Muscle of arm (tissue), 12 donors: ENCODE data around the gene FSTL1. TPM values are rescaled to one million over a fixed set of nuclear protein-coding genes. Genes with fewer than 3 reads are reported as not detected.
"Not testable (repeated sequence)": the region's sequence is repeated elsewhere in the genome, so short reads cannot be mapped to it uniquely, and the experiment has no call there.

Experiments
- DNase-seq: peaks from one replicate; pipeline ENCODE4 v3.0.0-alpha.2; 2013
- polyA plus RNA-seq, 12 donors: library from polyadenylated mRNA; unstranded; fragments of 120-200 nt; gene quantifications; one replicate each; pipeline ENCODE4 v1.2.1, GENCODE V29; 2013; ENCODE audit not compliant: insufficient read length in 12 of 12

The FSTL1 gene
- polyA plus RNA-seq, 12 donors: 227 to 1,478 (median 662) TPM

DNA sequence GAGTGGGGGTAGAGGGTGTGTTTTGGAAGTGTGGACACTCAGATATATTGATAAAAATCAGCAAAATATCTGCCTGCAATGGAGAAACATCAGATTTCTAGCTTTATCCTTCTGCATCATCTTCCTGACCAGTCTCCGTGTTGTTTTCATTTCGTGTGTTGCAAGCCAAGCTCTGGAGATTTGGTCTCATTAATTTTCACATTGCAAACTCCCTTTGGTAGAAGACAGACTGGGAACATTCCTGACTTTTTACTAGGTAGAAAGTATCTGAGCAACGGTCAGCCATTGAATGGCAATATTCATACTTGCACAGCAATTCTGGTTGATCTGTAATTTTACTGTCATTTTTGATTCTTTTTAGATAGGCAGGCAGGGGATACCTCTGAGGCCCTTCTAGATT is 30.4 kb downstream of the FSTL1 start:
- no peak for DNase-seq

DNA sequence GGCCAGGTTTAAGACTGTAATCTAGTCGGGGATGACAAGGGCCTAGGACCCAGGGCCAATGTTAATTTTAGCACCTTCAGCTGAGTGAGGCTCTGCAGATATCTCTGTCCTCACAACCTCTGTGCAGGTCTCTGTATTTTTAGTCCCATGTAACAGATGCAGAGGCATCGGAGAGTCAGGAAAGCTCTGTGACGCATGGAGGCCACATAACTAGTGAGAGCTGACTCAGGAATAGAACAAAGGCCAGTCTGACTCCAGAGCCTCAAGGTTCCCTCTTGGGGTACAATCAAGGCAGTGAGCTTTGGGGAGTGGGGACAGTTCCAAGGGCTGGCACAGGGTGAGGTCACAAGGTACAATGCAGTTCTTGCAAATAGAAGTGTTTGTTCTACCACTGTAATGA is 31.0 kb downstream of the FSTL1 start:
- no peak for DNase-seq

DNA sequence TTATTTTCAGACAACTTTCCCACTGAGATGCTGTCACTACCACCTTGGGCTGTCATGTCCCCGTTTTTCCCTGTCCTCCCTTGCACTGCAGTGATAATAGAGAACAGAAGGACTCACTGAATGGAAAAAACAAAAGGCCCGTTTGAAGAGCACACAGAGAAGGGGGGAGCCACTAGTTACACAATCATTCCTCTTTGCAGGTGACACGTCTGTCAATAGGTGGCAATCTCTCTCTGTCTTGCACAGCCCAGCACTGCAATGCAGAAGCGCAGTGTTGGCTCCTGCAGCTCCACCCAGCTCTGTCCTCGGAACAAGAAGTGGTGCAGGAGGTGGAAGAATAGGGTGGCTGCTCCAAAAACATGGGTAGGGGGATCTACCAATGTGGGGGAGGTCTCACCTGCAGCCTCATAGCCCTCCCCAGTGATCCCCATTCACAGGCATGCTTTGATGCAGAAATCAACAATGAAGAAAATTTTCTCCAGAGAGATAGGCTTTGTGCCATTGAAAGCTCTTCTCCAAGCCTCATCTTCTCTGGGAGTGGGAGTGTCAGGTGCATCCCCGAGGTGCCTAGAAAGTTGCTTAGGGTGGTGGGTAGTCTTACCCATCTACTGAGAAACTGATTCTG is 31.8 kb downstream of the FSTL1 start:
- DNase-seq: no peak

DNA sequence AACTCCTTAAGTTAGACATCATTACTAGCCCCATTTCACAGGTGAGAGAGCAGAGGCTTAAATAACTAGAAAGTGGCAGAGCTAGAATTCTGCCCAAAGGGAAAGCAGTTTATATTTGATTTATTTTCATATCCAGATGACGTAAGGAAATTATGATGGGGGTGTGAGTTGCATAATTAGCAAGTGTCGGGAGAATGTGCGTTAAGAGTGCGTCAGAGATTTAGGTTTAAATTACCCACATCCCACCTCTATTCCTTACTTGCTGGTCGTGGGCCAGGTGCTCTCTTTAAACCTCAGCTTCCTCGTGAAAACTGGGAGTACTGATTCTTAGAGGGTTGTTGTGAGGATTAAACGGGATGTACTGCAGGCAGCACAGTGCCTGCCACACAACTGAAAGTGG is 32.3 kb downstream of the FSTL1 start:
- DNase-seq: no peak

DNA sequence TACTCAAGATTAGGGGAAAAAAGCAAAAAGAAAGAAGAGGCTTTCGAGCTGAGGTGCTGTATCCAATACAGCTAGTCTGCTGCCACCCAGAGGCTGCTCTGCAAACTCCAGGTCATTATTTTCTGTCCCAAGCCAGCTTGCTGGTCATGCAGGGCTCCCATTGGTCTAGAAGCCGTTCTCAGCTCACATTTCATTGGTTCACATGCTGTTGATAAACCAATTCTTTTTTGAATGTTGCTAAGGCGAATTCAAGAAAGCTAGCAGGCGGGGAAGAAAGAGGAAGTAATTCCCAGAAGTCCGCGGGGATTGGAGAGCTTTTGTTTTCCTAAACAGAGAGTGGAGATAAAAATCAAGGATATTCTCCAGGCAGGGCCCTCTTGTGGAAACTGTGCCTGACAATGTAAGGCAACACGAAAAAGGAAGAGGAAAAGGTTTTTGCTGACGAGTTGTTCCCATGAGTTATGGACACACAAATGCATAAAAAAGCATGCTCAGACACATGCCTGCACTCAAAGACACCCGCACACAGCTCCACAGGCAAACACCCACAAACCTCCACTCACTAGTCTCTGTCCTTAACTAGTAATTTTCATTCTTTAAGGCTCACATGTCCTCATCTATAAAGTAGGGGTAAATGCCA is 33.4 kb downstream of the FSTL1 start:
- DNase-seq: peak; percentile 96

DNA sequence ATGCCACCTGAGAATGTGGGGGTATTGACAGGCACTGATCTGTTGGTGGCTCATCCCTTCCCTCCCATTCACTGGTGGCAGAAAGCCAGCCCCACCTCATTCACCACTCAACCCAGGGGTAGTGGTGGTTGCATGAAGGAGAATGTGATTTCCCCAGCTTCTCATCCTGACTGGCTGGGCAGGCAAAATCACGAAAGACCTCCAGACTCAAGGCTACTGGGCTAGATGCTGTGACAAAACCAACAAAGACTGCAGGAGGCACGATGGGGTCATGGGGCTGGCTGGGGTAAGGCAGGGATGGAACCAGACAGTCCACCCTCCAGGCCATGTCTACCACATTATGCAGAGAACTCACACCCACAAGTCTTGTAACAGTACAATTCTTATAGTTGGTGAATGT is 33.9 kb downstream of the FSTL1 start:
- no peak for DNase-seq

DNA sequence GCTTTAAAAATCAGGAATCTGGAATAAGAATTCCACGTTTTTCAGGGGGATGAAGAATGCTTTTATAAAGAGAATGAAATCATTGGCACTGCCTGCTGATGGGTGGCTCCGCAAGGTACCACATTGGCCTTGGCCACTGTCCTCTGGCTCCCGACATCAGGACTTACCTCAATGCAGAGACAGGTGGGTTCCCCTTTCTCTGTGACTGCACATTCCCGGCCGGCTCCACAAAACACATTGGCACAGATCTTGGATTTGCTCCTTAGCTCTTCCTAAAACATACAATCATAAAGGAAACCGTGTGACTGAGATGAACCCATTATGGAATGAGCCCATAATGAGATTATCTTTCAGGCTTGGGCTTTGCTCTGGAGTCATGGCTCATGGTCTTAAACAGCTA is 35.0 kb downstream of the FSTL1 start:
- no peak for DNase-seq

DNA sequence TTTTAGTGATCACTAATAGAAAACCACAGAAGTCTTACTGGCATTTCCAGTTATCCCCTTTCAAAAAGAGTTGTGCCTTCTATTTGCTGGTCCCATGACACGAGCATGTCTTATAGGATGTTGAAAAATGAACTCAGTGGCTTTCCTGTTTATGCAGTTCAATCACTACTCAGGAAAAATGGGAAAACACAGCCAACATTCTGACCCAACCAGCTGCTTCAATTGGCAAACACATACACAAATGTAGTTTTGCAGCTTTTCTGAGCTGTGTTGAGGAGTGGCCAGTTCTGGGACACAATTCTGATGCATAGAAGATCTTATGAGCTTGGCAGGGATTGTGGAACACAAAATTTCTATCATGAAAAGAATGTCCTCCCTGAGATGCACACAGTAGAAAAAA is 40.3 kb downstream of the FSTL1 start:
- peak; percentile 71 for DNase-seq

DNA sequence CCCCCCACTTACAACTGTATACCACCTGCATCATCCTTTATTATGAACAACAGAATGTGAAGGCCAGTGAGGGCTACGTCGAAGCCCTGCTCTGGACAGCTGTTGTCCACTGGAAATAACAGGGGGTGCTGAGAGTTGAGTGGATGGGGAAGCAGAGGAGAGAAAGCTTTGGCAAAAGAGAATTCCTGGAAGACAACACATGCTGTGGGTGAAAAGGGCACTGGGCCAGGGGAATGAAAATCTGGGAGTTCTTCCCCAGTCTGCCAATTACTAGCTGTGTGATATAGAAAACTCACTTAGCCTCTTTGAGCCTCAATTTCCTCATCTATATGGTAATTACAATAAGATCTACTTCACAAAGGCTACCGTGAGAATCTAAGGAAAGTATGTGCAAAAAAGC is 40.7 kb downstream of the FSTL1 start:
- DNase-seq: no peak

DNA sequence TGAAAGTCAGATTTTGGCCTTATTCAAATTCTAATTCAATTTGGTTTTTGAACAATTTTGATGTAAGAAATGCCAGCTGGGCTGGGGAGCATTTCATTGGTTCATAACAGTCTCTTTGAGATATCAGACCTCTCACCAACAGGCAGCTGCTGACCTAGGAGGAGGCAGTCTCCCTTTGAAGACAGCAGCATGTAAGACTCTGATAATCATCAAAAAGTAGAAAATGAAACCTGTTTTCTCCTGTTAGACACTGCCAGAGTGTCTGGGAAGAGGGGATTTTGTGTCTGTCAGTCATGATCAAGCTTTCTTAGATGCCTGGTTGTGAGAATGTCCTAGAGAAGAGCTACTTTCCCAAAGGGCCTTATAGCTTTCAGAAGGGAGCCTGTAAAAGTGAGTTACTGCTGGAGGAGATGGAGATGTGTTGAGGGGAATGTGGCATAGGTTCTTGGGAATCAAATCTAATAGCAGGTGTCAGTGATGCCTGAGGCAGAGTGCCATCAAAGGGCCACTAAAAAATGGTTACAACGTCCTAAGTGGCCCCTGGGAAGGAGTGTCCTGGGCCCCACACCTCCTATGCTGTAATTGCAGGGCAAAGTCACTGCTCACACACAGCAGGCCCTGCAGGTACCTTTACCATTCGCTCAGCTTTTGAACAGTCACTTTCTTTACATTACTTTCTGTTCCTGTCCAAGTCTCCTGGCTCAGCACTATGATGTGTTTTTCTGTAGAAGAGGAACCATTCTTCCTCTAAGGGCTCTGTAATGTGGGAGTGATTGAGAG is 43.1 kb downstream of the FSTL1 start:
- DNase-seq: no peak

DNA sequence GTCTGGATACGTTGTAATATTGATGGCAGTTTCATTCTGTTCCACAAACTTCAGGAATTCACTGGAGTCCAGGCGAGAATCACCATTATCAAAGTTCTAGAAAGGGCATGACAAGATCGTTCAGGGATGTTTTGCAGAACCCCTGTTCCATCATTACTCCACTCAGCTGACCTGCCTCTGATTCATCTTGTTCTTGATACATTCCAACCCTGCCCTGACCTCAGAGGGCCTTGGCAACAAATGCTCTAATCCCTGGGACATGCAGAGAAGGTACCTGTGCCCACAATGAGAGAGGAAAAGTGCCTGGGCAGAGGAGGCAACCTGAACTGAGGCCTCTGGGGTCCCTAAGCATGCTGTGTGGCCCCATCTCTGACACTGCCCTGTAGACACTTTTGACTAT is 45.9 kb downstream of the FSTL1 start:
- DNase-seq: no peak

DNA sequence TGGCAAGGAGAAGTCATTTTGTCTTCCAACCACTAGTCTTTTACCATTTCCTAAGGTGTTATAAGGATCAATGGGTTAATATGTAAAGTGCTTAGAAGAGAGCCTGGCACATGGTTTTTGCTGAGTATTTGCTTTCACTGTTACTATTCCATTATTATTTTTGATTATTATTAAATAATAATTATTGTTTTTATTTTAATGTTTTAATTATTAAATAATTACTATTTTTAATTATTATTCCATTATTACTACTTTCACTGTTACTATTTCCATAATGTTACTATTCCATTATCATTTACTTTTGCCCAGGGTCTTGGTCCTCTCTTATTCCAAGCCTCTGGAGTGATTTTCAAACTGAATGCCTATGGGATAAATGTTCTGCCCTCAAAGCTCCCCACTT is 48.5 kb downstream of the FSTL1 start:
- no peak for DNase-seq

DNA sequence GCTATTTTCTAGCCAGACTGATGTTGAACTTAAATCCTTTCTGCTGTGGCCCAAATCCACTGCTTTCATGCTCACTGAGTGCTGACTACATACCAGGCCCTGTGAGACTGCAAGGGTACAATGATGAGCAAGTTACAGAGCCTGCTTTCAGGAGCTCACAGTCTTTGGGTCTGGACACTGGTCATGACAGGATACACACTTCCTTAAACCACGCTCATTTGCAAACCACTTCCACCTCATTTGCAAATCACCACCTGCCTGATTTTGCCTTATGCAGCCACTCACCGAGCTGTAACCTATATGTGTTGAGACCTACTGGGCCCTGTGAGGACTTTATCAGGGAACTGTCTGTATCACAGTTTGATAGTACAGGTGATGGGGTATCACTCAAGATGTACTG is 51.4 kb downstream of the FSTL1 start:
- no peak for DNase-seq

DNA sequence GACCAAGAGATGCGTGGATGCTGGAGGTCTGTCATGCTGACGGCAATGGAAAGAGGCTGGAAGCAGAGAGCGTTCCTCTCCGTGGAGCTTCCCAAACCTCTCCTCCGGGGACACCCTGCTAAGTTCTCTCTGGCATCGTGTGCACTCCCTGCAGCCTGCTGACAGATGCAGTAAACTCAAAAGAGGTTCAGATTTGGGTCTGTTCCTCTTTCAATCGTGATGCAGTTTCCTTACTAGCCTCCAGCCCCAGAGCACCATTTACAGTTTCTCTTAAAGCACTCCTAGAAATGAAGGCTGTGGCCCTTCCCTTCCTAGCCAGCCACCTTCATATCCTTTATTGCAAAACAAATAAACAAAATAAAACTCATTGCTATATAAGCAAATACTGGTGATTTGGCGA is 54.3 kb downstream of the FSTL1 start:
- no peak for DNase-seq

DNA sequence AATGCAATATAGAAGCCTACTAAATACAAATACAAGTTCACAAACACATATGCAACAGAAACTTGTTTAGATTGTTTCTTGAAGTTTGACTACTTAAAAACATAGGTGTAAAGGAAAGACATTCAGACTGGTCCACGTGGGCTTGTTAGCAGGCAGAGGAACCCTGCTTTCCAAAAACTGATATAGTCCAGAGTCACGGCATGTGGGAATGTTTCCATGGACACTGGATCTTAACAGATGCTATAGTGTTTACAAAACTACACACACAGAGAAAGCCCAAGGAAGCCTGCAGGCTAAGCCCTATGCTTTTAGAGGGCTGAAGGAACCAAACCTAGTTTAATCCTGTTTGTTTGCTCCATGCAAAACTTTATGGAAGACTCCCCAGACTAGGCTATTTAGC is 56.4 kb downstream of the FSTL1 start:
- no peak for DNase-seq

DNA sequence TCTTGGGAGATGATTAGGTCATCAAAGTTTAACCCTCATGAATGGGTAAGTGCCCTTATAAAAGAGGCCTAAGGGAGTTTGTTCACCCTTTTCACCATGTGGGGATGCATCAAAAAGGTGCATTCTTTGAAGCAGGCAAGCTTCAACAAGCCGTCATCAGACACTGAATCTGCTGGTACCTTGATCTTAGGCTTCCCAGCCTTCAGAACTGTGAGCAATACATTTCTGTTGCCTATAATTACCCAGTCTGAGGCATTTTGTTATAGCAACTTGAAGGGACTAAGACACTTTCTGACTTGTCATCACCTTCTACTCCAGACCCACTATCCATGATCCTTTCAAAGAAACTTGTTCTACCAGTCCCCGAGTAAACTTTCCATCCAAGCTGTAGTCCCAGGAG is 57.0 kb downstream of the FSTL1 start:
- DNase-seq: no peak

DNA sequence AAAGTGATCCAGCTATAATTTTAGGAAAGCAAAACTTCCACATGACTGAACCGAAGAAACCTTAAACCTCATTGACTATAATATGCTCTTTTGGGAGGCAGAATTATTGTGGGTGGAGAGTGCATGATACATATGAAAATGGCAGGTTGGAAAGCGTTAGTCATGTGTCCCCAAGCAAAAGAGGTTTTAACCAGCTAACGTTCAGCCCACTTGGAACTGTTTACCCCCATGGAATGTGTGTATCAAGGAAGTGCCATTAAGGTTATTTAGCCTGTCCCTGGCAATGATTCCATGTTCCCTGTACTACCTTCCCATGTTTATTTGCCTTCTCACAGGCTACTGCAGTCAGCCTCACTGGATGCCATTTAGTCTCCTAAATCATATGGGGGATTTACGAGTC is 57.5 kb downstream of the FSTL1 start:
- no peak for DNase-seq

DNA sequence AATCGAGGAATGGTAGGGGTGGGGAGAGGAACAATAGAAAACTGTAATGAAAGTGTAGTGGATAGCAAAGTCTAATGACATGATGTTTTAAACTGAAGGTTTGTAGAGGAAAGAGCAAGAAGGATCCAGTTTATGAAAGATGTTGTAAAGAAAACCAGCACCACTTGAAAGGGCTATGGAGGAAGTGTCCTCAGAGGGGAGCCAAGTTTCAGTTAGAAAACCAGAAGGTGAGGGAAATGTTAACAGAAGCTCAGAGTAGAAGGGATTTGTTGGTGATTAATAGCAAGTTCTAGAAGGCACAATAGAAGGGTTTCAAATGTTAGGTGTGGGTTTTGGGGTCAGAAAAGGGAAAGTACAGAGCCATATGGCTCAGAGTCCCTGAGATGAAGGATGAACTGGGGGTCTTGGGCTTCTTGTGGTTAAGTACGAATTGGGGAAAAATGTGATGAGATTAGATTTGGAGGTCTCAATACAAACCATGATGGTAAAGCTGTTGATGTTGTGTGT is 67.8 kb downstream of the FSTL1 start:
- DNase-seq: no peak

DNA sequence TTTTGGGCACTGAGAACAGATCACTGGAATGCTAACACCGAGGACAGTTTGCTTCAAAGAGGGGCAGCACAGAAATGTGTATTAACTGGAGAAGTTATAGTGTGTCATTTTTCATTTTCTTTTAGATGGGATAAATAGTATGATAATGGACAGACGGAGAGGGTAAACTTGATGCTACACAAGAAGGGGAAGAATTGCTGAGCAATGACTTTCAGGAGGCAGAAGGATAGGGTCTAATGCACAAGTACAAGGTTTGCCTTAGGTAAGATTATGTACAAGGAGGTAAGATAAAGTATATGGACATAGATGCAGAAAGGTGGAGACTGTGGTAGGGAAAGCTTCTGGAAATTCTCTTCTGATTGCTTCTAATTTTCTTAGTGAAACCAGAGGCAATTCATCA is 69.3 kb downstream of the FSTL1 start:
- no peak for DNase-seq

DNA sequence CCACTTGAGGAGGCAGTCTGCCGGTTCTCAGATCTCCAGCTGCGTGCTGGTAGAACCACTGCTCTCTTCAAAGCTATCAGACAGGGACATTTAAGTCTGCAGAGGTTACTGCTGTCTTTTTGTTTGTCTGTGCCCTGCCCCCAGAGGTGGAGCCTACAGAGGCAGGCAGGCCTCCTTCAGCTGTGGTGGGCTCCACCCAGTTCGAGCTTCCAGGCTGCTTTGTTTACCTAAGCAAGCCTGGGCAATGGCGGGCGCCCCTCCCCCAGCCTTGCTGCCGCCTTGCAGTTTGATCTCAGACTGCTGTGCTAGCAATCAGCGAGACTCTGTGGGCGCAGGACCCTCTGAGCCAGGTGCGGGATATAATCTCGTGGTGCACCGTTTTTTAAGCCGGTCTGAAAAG is 72.8 kb downstream of the FSTL1 start:
- DNase-seq: not testable (repeated sequence)

DNA sequence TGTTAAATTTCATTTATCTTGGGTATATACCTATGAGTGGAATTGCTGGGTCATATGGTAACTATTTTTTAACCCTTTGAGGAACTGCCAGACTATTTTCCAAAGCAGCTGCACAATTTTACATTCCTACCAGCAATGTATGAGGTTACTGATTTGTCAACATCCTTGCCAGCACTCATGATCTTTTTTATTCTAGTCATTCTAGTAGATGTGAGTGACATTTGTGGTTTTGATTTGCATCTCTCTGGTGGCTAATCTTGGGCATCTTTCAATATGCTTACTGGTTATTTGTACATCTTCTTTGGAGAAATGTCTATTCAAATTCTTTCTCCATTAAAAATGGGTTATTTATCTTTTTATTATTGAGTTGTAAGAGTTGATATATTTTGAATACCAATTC is 80.3 kb downstream of the FSTL1 start:
- DNase-seq: no peak

DNA sequence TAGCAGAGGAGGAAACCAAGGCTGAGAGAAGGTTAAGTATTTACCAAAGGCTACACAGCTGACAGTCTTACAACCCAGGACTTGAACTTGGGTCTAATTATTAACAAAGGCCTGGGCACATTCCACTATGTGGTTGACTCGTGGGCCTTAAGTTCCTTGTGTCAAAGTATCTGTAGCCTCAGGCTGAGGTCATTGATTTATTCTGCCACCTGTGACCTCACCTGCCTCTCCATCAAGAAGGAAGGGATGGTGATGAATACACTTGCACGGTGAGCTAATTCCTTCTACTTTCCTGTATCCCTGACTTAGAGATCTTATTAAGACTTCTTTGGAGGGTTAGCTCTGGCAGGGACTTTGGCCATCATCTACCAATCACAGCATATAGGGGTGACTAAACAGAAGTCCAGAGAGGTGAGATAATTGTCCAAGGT is 81.7 kb downstream of the FSTL1 start:
- no peak for DNase-seq

DNA sequence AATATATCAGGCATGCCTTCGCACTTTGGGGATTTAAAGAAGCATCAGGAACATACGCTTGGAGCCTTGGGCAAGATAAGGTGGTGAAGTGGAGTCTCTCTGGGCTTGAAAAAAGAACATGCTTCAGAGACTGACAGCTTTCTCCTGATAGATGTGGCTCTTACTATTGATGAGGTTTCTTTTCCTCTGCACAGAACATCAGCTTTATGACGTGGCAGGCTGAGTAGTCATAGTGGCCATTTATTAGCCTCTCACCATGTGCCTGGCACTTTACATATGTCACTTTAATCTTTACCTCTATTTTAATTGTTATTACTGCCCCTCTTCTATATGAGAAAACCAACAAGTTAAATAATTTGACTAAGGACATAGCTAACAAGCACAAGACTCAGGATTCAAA is 82.6 kb downstream of the FSTL1 start:
- DNase-seq: no peak
